AML-193 (cell line): ENCODE data around the gene HERPUD1.
"Not testable (repeated sequence)": the region's sequence is repeated elsewhere in the genome, so short reads cannot be mapped to it uniquely, and the experiment has no call there.

Source experiments
- DNase-seq, 2 experiments: peaks; one replicate each; lab custom pipeline; 2025; lab: John Stamatoyannopoulos, UW

HERPUD1 gene

DNA sequence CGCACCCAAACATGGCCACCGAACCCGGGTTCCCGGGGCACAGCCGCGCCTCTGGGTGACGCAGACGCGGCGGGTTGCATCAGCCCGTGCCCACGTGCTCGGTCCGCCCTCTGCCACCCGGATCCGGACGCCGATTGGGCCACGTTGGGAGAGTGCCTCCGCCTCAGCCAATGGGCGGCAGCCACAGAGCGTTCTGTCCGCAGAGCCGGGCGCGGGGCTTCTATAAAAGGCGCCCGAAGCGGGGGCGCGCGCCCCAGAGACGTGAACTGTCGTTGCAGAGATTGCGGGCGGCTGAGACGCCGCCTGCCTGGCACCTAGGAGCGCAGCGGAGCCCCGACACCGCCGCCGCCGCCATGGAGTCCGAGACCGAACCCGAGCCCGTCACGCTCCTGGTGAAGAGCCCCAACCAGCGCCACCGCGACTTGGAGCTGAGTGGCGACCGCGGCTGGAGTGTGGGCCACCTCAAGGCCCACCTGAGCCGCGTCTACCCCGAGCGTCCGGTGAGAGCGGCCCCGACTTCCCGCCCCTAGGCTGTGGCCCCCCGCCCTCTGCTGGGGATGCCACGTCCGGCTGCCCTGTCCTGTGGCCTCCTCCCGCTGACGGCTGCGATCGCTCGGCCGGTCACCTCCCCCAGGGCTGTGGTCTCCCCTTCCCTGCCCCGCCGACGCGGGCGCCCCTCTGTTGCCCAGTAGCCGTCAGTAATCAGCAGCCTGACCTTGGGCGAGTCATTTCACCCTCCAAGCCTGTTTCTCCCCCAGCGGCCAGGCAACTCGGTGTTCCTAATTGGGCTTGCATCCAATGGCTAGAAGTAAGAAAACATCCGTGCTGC is at the start of gene HERPUD1:
Gene HERPUD1 (plus strand): TSS at position 251 of the 829 bp plus-strand sequence. CDS start 103 bp downstream, at position 354.
- DNase-seq, result peak; percentile 94 to 96

DNA sequence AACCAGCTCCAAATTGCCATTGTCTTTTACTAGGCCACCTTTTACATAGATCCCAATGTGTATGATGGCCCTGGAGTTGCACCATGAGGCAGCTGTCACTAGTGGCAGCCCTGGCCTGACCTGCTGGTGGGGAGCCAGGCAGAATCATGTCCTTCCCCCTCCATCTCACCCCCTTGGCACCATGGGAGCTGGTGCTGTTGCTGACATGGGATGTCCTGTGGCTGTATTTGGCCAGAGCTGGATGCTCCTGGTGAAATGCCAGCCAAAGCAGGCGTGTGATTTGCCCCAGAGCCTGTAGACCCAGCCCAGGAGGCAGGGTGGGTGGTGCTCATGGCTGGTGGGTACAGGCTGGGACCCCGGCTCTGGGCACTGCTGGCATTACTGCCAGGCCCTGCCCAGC is 48.4 kb upstream of the HERPUD1 start:
- DNase-seq, result no peak

- no peak for DNase-seq
These were observed 47.8 kb upstream of the HERPUD1 start for GRCh38 chr16:56884026-56884582.

GRCh38 chr16:56884929-56885328 is 47.0 kb upstream of the HERPUD1 start:
- DNase-seq, result not testable (repeated sequence)

GRCh38 chr16:56885446-56886162 is 46.3 kb upstream of the HERPUD1 start:
- no peak for DNase-seq

DNA sequence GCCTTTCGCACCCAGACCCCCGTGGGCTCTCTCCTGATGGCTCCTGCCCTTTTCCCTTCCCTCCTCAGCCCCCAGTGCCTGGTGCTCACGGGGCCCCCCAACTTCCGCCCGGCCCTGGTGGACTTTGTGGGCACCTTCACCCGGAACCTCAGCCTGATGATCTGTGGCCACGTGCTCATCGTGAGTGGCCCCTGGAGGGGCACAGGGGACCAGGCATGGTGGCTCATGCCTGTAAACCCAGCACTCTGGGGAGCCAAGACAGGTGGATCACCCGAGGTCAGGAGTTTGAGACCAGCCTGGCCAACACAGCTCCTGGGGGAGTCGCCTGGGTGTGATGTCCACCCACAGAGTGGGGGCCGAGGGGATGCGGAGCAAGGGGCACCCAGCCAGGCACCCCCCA is 45.6 kb upstream of the HERPUD1 start:
- DNase-seq, result no peak

DNA sequence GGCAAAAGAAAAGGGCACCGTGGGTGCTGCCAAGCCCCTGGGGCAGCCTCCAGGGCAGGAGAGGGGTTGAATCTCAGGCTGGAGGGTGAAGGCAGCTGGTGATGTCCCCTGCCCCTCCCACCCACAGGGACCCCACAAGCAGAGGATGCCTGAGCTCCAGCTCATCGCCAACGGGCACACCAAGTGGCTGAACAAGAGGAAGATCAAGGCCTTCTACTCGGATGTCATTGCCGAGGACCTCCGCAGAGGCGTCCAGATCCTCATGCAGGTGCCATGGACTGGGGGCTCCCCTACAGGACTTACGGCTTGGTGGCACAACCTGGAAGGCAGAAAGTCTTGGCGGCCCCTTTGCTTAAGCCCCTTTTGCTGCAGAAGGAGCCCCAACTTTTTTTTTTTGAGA is 45.1 kb upstream of the HERPUD1 start:
- DNase-seq, result no peak

- no peak for DNase-seq
These were observed 43.1 kb upstream of the HERPUD1 start for GRCh38 chr16:56888806-56889205.

- no peak for DNase-seq
These were observed 42.7 kb upstream of the HERPUD1 start for GRCh38 chr16:56889206-56889605.

DNA sequence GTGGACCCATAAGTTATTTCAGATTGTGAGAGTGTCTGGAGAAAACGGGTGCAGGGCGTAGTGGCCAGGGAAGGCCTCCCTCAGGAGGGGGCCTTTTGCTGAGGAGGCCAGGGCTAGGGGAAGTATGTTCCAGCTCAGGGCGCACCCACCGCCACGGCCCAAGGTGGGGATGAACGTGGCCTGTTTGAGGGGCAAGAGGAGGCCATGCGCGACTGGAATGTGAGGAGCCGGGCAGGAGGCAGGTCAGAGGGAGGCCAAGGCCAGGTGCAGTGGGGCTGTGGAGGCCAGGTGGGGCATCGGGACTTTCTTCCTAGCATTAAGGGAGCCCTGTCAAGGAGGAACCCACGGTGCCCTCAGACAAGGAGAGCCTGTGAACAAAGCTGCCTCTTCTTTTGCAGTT is 40.3 kb upstream of the HERPUD1 start:
- no peak for DNase-seq

- DNase-seq, result no peak
These were observed 39.2 kb upstream of the HERPUD1 start for GRCh38 chr16:56892705-56893104.

DNA sequence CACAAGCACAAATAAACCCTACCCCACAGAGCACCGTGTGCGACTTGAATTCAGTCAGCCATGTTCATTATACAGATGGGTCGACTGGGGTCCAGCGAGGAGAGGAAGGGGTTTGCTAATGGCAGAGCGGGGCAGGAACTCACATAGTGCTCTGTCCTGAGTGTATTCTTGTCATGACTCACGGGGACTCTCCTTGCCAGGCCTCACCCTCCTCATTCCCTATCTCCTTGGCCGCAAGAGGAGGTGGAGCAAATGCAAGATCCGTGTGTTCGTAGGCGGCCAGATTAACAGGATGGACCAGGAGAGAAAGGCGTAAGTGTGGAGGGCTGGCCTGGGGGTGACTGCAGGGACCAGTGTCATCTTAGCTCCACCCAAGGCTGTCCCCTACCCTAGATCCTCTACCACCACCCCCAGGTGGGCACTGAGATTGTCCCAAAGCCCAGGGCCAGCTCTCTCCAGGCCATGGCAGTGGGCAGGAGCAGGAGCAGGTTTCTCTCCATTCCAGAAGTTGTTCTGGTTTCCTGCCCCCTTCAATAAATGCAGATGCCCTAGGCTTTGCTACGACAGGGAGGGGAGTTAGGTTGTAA is 37.5 kb upstream of the HERPUD1 start:
- DNase-seq, result no peak

DNA sequence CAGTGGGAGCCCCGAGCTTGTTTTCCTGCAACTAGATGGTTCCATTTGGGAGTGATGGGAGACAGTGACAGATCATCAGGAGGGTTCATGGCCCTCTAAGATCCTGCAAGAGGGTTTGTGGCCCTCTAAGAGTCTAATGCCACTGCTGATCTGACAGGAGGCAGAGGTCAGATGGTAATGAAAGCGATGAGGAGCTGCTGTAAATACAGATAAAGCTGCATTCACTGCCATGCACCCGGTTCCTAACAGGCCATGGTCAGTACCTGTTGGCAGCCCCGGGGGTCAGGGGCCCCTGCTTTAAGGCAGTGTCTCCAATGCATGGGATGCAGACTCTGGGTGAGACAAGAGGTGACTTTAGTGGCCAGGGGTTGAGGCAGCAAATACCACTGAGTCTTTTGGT is 36.1 kb upstream of the HERPUD1 start:
- DNase-seq, result no peak

GRCh38 chr16:56896244-56896643 is 35.7 kb upstream of the HERPUD1 start:
- no peak for DNase-seq

- DNase-seq, result no peak
These were observed 34.7 kb upstream of the HERPUD1 start for GRCh38 chr16:56897026-56897799.

- DNase-seq, result no peak
These were observed 33.1 kb upstream of the HERPUD1 start for GRCh38 chr16:56898847-56899246.

DNA sequence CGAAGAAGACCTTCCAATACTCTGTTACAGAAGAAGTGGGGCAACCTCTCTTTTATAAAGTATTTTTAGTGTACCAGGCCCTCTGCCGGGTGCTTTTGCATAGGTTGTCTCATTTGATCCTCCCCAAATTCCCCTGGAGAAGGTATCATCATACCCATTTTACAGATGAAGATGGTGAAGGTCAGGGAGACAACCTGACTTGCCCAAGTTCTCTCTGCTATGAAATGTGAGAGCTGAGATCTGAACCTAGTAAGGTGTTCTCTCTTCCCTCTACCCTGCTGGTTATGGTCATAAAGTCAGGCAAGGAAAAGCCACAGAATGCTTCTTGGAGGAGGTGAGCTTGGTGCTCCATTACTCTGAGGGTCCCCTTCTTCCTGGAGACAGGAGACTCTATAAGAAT is 28.1 kb upstream of the HERPUD1 start:
- no peak for DNase-seq

- no peak for DNase-seq
These were observed 24.5 kb upstream of the HERPUD1 start for GRCh38 chr16:56907401-56907800.

DNA sequence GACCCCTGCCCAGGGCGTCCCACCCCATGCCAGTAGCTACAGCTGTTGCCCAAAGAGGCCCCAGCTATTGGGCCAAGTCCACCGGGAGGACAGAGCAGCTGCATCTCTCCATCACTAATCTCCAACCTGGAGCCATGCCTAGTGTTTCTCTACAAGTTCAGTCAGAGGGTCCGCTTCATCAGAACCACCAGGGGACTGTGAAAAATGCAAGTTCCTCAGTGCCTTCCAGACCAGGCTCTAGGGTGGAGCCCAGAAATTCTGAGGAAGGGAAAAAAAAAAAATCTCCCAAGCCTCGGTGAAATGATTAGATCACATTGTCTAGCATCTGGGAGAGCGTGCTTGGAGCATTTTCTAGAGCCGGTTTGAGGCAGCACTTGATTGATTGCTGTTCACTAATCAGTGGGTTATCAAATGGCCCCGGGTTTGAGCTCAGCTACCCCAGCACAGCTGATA is 22.4 kb upstream of the HERPUD1 start:
- DNase-seq, result no peak

DNA sequence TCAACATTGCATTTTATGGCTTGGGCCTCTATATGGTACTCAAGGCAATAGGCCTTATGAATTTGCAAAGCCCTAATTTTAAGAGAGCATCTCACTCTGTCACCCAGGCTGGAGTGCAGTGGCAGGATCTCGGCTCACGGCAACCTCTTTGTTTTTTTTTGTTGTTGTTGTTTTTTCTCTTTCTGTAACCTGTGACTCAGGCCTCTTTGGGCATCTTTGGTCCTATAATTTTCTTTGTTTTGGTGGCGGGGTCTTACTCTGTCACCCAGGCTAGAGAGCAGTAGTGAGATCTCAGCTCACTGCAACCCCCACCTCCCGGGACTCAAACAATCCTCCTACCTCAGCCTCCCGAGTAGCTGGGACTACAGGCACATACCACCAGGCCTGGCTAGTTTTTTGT is 21.8 kb upstream of the HERPUD1 start:
- no peak for DNase-seq

DNA sequence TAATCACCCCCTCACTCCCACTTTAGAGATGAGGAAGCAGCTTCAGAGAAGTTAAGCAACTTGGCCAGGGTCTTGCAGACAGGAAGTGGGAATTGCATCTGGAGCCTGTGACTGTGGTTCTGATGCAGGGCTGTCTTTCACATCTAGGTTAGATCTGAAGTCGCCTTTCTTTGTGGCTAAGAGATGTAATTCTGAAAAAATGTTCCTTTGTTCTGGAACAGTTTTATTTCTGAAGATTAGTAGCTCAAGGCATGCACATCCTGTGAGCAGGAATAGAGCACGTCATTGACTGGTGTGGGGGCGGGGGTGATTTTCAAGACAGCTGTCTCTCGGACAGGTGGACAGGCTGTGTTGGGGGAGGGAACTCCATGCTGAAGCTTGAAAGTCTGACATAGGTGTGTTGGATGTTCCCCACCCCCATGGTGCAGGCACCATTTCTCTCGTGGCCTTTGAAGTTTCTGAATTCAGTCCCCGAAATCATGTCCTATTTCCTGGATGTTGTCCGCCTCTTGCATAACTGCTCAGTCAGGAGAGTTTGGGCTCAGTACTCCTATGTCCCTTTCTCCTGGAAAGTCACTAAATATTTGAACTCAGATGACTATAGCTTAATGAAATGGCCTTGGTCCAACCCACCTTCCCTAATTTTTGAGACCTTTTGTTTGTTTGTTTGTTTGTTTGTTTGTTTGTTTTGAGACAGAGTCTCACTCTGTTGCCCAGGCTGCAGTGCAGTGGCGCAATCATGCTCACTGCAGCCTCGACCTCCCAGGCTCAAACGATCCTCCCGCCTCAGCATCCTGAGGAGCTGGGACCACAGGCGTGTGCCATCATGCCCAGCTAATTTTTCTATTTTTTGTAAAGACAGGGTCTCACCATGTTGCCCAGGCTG is 21.0 kb upstream of the HERPUD1 start:
- DNase-seq, result peak; percentile 75 to 84
